Activated CD8-positive, alpha-beta memory T cell treated with anti-CD3 and anti-CD28 coated beads, Interleukin-2, amount 10 ng/mL, durations not matched to agents 7 days and 5 days (primary cell): ENCODE results near the gene MCC. TPM values are rescaled to one million over a fixed set of nuclear protein-coding genes. Genes with fewer than 3 reads are reported as not detected.

ENCODE experiments used
- ATAC-seq: fragments of 150-1000 bp; cut with Tn5 transposase; one replicate; pipeline ENCODE4 v1.10.0; 2021; ENCODE audit warnings: moderate library complexity
- CTCF ChIA-PET: fragments of 350-600 bp; sonication (Branson Sonifier 250); formaldehyde crosslinking; loops from one replicate; lab custom pipeline; 2021; ENCODE audit warnings: antibody characterized with exemption; lab: Charles Lee
- DNase-seq: peaks from one replicate; pipeline ENCODE4 v3.0.0-alpha.2; 2020
- H3K27ac Mint-ChIP-seq: one replicate; pipeline ENCODE4 v1.8.0; 2021; ENCODE audit warnings: mild to moderate bottlenecking, mixed read lengths
- H3K27me3 Mint-ChIP-seq: one replicate; pipeline ENCODE4 v1.8.0; 2021; ENCODE audit warnings: mixed read lengths
- H3K36me3 Mint-ChIP-seq: one replicate; pipeline ENCODE4 v1.8.0; 2021; ENCODE audit warnings: mild to moderate bottlenecking, mixed read lengths
- H3K4me1 Mint-ChIP-seq: one replicate; pipeline ENCODE4 v1.8.0; 2021; ENCODE audit warnings: mixed read lengths
- H3K4me3 Mint-ChIP-seq: one replicate; pipeline ENCODE4 v1.8.0; 2021; ENCODE audit warnings: mild to moderate bottlenecking, moderate library complexity, mixed read lengths
- H3K9me3 Mint-ChIP-seq: one replicate; pipeline ENCODE4 v1.8.0; 2022; ENCODE audit warnings: low read depth, mixed read lengths
- total RNA-seq, 2 experiments: library from RNA; stranded (reverse); gene quantifications; one replicate each; pipeline ENCODE4 v1.2.3, GENCODE V29; 2021

The MCC gene
- total RNA-seq, 2 experiments from 2014 or later = 7.4 to 7.5 TPM

GRCh38 chr5:113152380-113152740, 335.9 kb downstream of the MCC start:
- ATAC-seq = no peak
- Mint-ChIP-seq H3K27ac (no peak overlapping the region), H3K4me3 (no peak overlapping the region), H3K27me3 (peaks cover 2% of the 10 kb centered on the region), H3K9me3 (no peaks in the 10 kb centered on the region), H3K36me3 (no peaks in the 10 kb centered on the region), H3K4me1 (no peaks in the 10 kb centered on the region)
- no peak for DNase-seq
- CTCF ChIA-PET = no interaction called here

GRCh38 chr5:113151641-113152379, 336.4 kb downstream of the MCC start:
- H3K4me1 Mint-ChIP-seq = no peaks in the 10 kb centered on the region
- ATAC-seq = no peak
- DNase-seq = no peak
- no peaks in the 10 kb centered on the region for H3K9me3 Mint-ChIP-seq
- CTCF ChIA-PET = no interaction called here
- H3K27me3 Mint-ChIP-seq = peaks cover 2% of the 10 kb centered on the region
- H3K4me3 Mint-ChIP-seq = no peak overlapping the region
- H3K27ac Mint-ChIP-seq = no peak overlapping the region
- H3K36me3 Mint-ChIP-seq = no peaks in the 10 kb centered on the region

- CTCF ChIA-PET = interaction anchor here (0.6 kb wide), 1 partner anchor 818 kb away, joined by 3 read pairs; no protein-coding TSS in a partner anchor
- Mint-ChIP-seq H3K27me3 (peaks cover 2% of the 10 kb centered on the region), H3K36me3 (no peaks in the 10 kb centered on the region), H3K4me3 (no peak overlapping the region), H3K9me3 (no peaks in the 10 kb centered on the region), H3K27ac (no peak overlapping the region), H3K4me1 (no peaks in the 10 kb centered on the region)
- no peak for DNase-seq
- ATAC-seq = no peak
Observed at GRCh38 chr5:113150821-113151220, 337.4 kb downstream of the MCC start.

GRCh38 chr5:113150221-113150620, 338.0 kb downstream of the MCC start:
- CTCF ChIA-PET = no interaction called here
- H3K4me1 Mint-ChIP-seq = no peaks in the 10 kb centered on the region

GRCh38 chr5:113147537-113147936, 340.7 kb downstream of the MCC start:
- CTCF ChIA-PET = no interaction called here
- H3K4me1 Mint-ChIP-seq = no peaks in the 10 kb centered on the region
- no peak overlapping the region for H3K4me3 Mint-ChIP-seq
- H3K27ac Mint-ChIP-seq = no peak overlapping the region
- DNase-seq (no peak), ATAC-seq (no peak)
- H3K36me3 Mint-ChIP-seq = no peaks in the 10 kb centered on the region
- H3K27me3 Mint-ChIP-seq = peaks cover 2% of the 10 kb centered on the region
- H3K9me3 Mint-ChIP-seq = no peaks in the 10 kb centered on the region

More at GRCh38 chr5:113150221-113150620, 338.0 kb downstream of the MCC start:
- Mint-ChIP-seq H3K4me3 (no peak overlapping the region), H3K36me3 (no peaks in the 10 kb centered on the region), H3K9me3 (no peaks in the 10 kb centered on the region), H3K27me3 (peaks cover 2% of the 10 kb centered on the region), H3K27ac (no peak overlapping the region)
- DNase-seq (no peak), ATAC-seq (no peak)

- CTCF ChIA-PET = no interaction called here
- H3K9me3 Mint-ChIP-seq = no peaks in the 10 kb centered on the region
- H3K4me1 Mint-ChIP-seq = no peaks in the 10 kb centered on the region
- DNase-seq (no peak), ATAC-seq (no peak)
- no peaks in the 10 kb centered on the region for H3K36me3 Mint-ChIP-seq
- H3K27ac Mint-ChIP-seq = no peak overlapping the region
- no peak overlapping the region for H3K4me3 Mint-ChIP-seq
- H3K27me3 Mint-ChIP-seq = peaks cover 2% of the 10 kb centered on the region
Observed at GRCh38 chr5:113147101-113147508, 341.1 kb downstream of the MCC start.

GRCh38 chr5:113145757-113146387, 342.4 kb downstream of the MCC start:
- DNase-seq = no peak
- Mint-ChIP-seq H3K36me3 (no peaks in the 10 kb centered on the region), H3K4me1 (no peaks in the 10 kb centered on the region), H3K9me3 (no peaks in the 10 kb centered on the region), H3K4me3 (no peak overlapping the region), H3K27ac (no peak overlapping the region), H3K27me3 (peaks cover 2% of the 10 kb centered on the region)
- no peak for ATAC-seq
- CTCF ChIA-PET = no interaction called here

- ATAC-seq (no peak), DNase-seq (no peak)
- CTCF ChIA-PET = interaction anchor here (1.0 kb wide), 1 partner anchor 10 kb away, joined by 3 read pairs; no protein-coding TSS in a partner anchor
- no peaks in the 10 kb centered on the region for H3K36me3 Mint-ChIP-seq
- H3K4me1 Mint-ChIP-seq = no peaks in the 10 kb centered on the region
- no peak overlapping the region for H3K4me3 Mint-ChIP-seq
- no peaks in the 10 kb centered on the region for H3K27me3 Mint-ChIP-seq
- H3K27ac Mint-ChIP-seq = no peak overlapping the region
- no peaks in the 10 kb centered on the region for H3K9me3 Mint-ChIP-seq
Observed at GRCh38 chr5:113142186-113142585, 346.1 kb downstream of the MCC start.

- Mint-ChIP-seq H3K9me3 (no peaks in the 10 kb centered on the region), H3K27ac (no peak overlapping the region), H3K4me3 (no peak overlapping the region), H3K27me3 (no peaks in the 10 kb centered on the region), H3K4me1 (no peaks in the 10 kb centered on the region), H3K36me3 (no peaks in the 10 kb centered on the region)
- CTCF ChIA-PET = no interaction called here
- no peak for DNase-seq
- no peak for ATAC-seq
Observed at GRCh38 chr5:113140837-113141671, 347.2 kb downstream of the MCC start.

GRCh38 chr5:113133211-113133975, 354.9 kb downstream of the MCC start:
- Mint-ChIP-seq H3K36me3 (no peaks in the 10 kb centered on the region), H3K4me3 (no peak overlapping the region), H3K27me3 (no peaks in the 10 kb centered on the region), H3K9me3 (no peaks in the 10 kb centered on the region), H3K4me1 (no peaks in the 10 kb centered on the region), H3K27ac (no peak overlapping the region)
- CTCF ChIA-PET = interaction anchor here (0.8 kb wide), 1 partner anchor 9 kb away, joined by 3 read pairs; no protein-coding TSS in a partner anchor
- DNase-seq = no peak
- ATAC-seq = no peak

GRCh38 chr5:113132564-113132963, 355.7 kb downstream of the MCC start:
- no peak overlapping the region for H3K27ac Mint-ChIP-seq
- H3K4me3 Mint-ChIP-seq = no peak overlapping the region
- DNase-seq (no peak), ATAC-seq (no peak)
- no peaks in the 10 kb centered on the region for H3K9me3 Mint-ChIP-seq
- H3K4me1 Mint-ChIP-seq = no peaks in the 10 kb centered on the region
- CTCF ChIA-PET = interaction anchor here (0.8 kb wide), 1 partner anchor 9 kb away, joined by 3 read pairs; no protein-coding TSS in a partner anchor
- H3K36me3 Mint-ChIP-seq = no peaks in the 10 kb centered on the region
- H3K27me3 Mint-ChIP-seq = no peaks in the 10 kb centered on the region

GRCh38 chr5:113128641-113129330, 359.5 kb downstream of the MCC start:
- no peak for ATAC-seq
- H3K4me1 Mint-ChIP-seq = no peaks in the 10 kb centered on the region
- no peak for DNase-seq
- no peak overlapping the region for H3K4me3 Mint-ChIP-seq
- H3K9me3 Mint-ChIP-seq = no peaks in the 10 kb centered on the region
- H3K27me3 Mint-ChIP-seq = peaks cover 4% of the 10 kb centered on the region
- H3K36me3 Mint-ChIP-seq = no peaks in the 10 kb centered on the region
- H3K27ac Mint-ChIP-seq = no peak overlapping the region
- CTCF ChIA-PET = no interaction called here
